OCI-LY7 (cell line): ENCODE data around the gene CLPTM1. TPM values are rescaled to one million over a fixed set of nuclear protein-coding genes. Genes with fewer than 3 reads are reported as not detected.

Experiments used
- BruUV-seq: library from RNA; stranded (reverse); fragments of 400-500 nt; replicated peaks from 2 replicates; lab custom pipeline; 2021; lab: Mats Ljungman, UMichigan
- CTCF ChIA-PET: fragments of 300-600 bp; sonication (Branson Sonifier 250); formaldehyde crosslinking; loops from one replicate; lab custom pipeline; 2022; ENCODE audit warnings: antibody characterized with exemption; ENCODE audit not compliant: unreplicated experiment; lab: Charles Lee
- POLR2A ChIA-PET: fragments of 300-600 bp; sonication (Branson Sonifier 250); formaldehyde crosslinking; loops from one replicate; lab custom pipeline; 2022; ENCODE audit warnings: antibody characterized with exemption; lab: Charles Lee
- DNase-seq: peaks from one replicate; pipeline ENCODE4 v3.0.0-alpha.2; 2015; ENCODE audit warnings: low spot score
- H2AFZ ChIP-seq: fragments of 200-600 bp; sonication (generic), shearing (Covaris generic); 2 replicates; pipeline ENCODE4 v1.6.1; 2014; ENCODE audit warnings: mild to moderate bottlenecking, antibody characterized with exemption, low read length, moderate library complexity
- H3K27ac ChIP-seq: fragments of 200-600 bp; sonication (generic); 2 replicates; pipeline ENCODE4 v1.5.1; 2014; ENCODE audit warnings: mixed run types, low read depth, mild to moderate bottlenecking, moderate library complexity, low read length, inconsistent platforms; ENCODE audit not compliant: poor library complexity, severe bottlenecking
- H3K36me3 ChIP-seq: fragments of 200-600 bp; sonication (generic); 2 replicates; pipeline ENCODE4 v1.6.1; 2014; ENCODE audit warnings: mild to moderate bottlenecking, antibody characterized with exemption, low read length, moderate library complexity, mixed read lengths; ENCODE audit not compliant: insufficient read depth
- H3K4me1 ChIP-seq: fragments of 200-600 bp; sonication (generic); 2 replicates; pipeline ENCODE4 v1.5.1; 2014; ENCODE audit warnings: mild to moderate bottlenecking, low read length; ENCODE audit not compliant: insufficient read depth, poor library complexity, severe bottlenecking
- H3K4me2 ChIP-seq: fragments of 200-600 bp; sonication (generic); 2 replicates; pipeline ENCODE4 v1.6.1; 2014; ENCODE audit warnings: mild to moderate bottlenecking, low read length
- H3K4me3 ChIP-seq: fragments of 200-600 bp; sonication (generic); 2 replicates; pipeline ENCODE4 v1.5.1; 2014; ENCODE audit warnings: mild to moderate bottlenecking, low read depth, low read length; ENCODE audit not compliant: poor library complexity, severe bottlenecking
- H3K79me2 ChIP-seq: fragments of 200-600 bp; sonication (generic); 2 replicates; pipeline ENCODE4 v1.6.1; 2016; ENCODE audit warnings: low read depth, mild to moderate bottlenecking, low read length, moderate library complexity, mixed read lengths; ENCODE audit not compliant: insufficient read depth
- H3K9me2 ChIP-seq: fragments of 200-600 bp; sonication (generic); 2 replicates; pipeline ENCODE4 v1.6.1; 2016; ENCODE audit warnings: mild to moderate bottlenecking, low read length, mixed read lengths; ENCODE audit not compliant: insufficient read depth
- H3K9me3 ChIP-seq: fragments of 200-600 bp; sonication (generic); 2 replicates; pipeline ENCODE4 v1.6.1; 2014; ENCODE audit warnings: mild to moderate bottlenecking, mixed run types, low read length, mixed read lengths
- H4K20me1 ChIP-seq: fragments of 200-600 bp; sonication (generic); 2 replicates; pipeline ENCODE4 v1.6.1; 2014; ENCODE audit warnings: mild to moderate bottlenecking, antibody characterized with exemption, low read length, moderate library complexity, mixed read lengths; ENCODE audit not compliant: insufficient read depth
- EZH2phosphoT487 ChIP-seq: fragments of 200-600 bp; sonication (generic); IDR thresholded peaks from 2 replicates; pipeline ENCODE4 v1.6.1; 2018; ENCODE audit warnings: low read depth, borderline replicate concordance, mild to moderate bottlenecking, mixed run types, antibody characterized with exemption, low read length, moderate library complexity, mixed read lengths
- intact Hi-C: fragments of 100-400 bp; cut with micrococcal nuclease; formaldehyde crosslinking; loops from one replicate; pipeline ENCODE4 v1.10.0; 2022; ENCODE audit not compliant: unreplicated experiment
- total RNA-seq, 2 experiments: library from RNA; depleted of rRNA in 1 of 2; stranded (reverse); fragments of >200 nt in 1 of 2; shearing (Covaris generic) in 1 of 2; gene quantifications; 2 replicates each; pipeline ENCODE4 v1.2.3, GENCODE V29; 2014 to 2022
- TF ChIP-seq, protein P1 (sequence below): fragments of 200-600 bp; sonication (generic); conservative IDR thresholded peaks from 2 replicates; pipeline ENCODE4 v1.5.1; 2014; ENCODE audit warnings: mild to moderate bottlenecking, antibody characterized with exemption, low read length, moderate library complexity, mixed read lengths

CLPTM1 gene
- total RNA-seq, 2 experiments from 2014 or later, result 34.0 to 70.3 TPM

DNA sequence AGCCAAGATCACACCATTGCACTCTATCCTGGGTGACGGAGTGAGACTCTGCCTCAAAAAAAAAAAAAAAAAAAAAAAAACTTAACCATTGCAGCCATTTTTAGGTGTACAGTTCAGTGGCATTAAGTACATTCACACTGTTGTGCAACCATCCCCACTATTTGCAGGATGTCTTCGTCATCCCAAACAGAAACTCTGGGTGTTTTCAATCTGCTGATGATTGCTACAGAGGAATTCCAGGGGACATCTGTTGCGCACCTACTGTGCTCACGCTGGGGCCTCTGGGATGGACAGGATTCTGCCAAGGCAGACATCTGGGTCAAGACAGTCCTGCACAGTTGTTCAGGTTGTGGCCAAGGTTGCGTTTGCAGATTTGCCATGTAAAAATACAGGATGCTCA is 15.5 kb upstream of the CLPTM1 start:
- Histone ChIP-seq H3K4me3 (no peak overlapping the region), H4K20me1 (no peaks in the 10 kb centered on the region), H3K9me3 (no peaks in the 10 kb centered on the region), H3K79me2 (no peaks in the 10 kb centered on the region), H3K27ac (no peak overlapping the region), H3K9me2 (no peaks in the 10 kb centered on the region), H2AFZ (no peak overlapping the region), H3K36me3 (no peaks in the 10 kb centered on the region), H3K4me1 (peaks cover 24% of the 10 kb centered on the region), H3K4me2 (no peak overlapping the region)
- TF ChIP-seq EZH2phosphoT487, result no peak
- TF ChIP-seq, protein P1, sequence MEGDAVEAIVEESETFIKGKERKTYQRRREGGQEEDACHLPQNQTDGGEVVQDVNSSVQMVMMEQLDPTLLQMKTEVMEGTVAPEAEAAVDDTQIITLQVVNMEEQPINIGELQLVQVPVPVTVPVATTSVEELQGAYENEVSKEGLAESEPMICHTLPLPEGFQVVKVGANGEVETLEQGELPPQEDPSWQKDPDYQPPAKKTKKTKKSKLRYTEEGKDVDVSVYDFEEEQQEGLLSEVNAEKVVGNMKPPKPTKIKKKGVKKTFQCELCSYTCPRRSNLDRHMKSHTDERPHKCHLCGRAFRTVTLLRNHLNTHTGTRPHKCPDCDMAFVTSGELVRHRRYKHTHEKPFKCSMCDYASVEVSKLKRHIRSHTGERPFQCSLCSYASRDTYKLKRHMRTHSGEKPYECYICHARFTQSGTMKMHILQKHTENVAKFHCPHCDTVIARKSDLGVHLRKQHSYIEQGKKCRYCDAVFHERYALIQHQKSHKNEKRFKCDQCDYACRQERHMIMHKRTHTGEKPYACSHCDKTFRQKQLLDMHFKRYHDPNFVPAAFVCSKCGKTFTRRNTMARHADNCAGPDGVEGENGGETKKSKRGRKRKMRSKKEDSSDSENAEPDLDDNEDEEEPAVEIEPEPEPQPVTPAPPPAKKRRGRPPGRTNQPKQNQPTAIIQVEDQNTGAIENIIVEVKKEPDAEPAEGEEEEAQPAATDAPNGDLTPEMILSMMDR, result no peak
- no TSS peak for BruUV-seq
- intact Hi-C loops, result no loop called here
- POLR2A ChIA-PET, result no interaction called here
- no peak for DNase-seq
- CTCF ChIA-PET, result no interaction called here

DNA sequence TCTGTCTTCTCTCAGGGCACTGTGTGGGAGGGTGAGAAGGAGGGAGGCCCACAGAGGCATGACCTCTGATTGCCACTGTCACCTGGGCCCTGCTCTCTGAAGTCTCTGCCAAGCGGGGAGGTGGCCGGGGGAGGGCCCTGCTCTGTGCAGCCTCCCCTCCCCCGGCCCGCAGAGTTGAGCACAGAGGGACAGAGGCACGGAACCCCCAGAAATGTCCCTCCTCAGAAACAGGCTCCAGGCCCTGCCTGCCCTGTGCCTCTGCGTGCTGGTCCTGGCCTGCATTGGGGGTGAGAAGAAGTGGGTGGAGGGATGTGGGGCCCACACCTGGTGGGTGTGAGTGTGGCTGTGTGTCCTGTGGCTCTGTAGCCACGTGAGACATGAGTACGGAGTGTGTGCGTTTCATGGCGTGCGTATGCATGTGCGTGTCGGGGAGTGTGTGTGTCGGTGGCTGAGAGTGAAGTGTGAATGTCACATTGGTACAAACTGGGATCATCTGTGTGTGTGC is 13.1 kb upstream of the CLPTM1 start, which contains the start of gene APOC4:
Gene APOC4, plus strand, starts transcription at position 171 of the 505 bp plus-strand sequence. Its CDS starts 41 bp downstream, at position 212.
- no peak within 1 kb of the TSS for H3K27ac ChIP-seq
- H3K4me1 ChIP-seq, result peaks cover 24% of the 10 kb centered on the region
- no peaks in the 10 kb centered on the region for H3K79me2 ChIP-seq
- CTCF ChIA-PET, result no interaction called here
- no peak within 1 kb of the TSS for H2AFZ ChIP-seq
- H4K20me1 ChIP-seq, result no peaks in the 10 kb centered on the region
- BruUV-seq, result no TSS peak
- TF ChIP-seq EZH2phosphoT487, result no peak
- TF ChIP-seq, protein P1, result no peak
- H3K36me3 ChIP-seq, result no peaks in the 10 kb centered on the region
- no peak within 1 kb of the TSS for H3K4me3 ChIP-seq
- intact Hi-C loops, result no loop called here
- no peaks in the 10 kb centered on the region for H3K9me2 ChIP-seq
- no peak within 1 kb of the TSS for H3K4me2 ChIP-seq
- DNase-seq, result no peak
- no peaks in the 10 kb centered on the region for H3K9me3 ChIP-seq
- POLR2A ChIA-PET, result no interaction called here

DNA sequence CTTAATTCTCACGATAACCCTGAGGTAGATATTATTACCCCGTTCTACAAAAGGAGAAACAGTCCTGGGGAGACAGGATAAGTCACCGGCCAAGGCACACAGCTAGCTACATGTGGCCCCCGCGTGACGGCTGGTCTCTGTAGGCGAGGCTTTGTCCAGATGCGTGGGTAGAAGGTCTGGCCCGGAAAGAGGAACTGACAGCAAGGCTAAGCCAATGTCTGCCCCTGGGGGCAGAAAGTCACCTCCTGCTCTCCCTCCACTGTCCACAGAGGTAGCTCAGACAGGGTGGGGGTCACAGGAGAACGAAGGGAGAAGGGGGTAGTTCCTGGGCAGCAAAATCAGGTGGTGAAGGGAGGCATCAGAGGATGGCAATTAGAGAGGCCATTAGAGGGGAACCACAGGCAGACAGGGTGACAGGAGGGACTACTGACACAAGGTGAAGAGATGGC is 11.4 kb upstream of the CLPTM1 start:
- no TSS peak for BruUV-seq
- H3K27ac ChIP-seq, result no peak overlapping the region
- H3K79me2 ChIP-seq, result no peaks in the 10 kb centered on the region
- ChIA-PET POLR2A (no interaction called here), CTCF (no interaction called here)
- no peak for TF ChIP-seq EZH2phosphoT487
- TF ChIP-seq, protein P1, result peak; percentile 32; the same call in 1 of the 2 replicates
- DNase-seq, result peak; percentile 75
- H4K20me1 ChIP-seq, result no peaks in the 10 kb centered on the region
- peaks cover 31% of the 10 kb centered on the region for H3K4me1 ChIP-seq
- H3K9me2 ChIP-seq, result no peaks in the 10 kb centered on the region
- H3K9me3 ChIP-seq, result no peaks in the 10 kb centered on the region
- intact Hi-C loops, result no loop called here
- no peak overlapping the region for H3K4me3 ChIP-seq
- H3K4me2 ChIP-seq, result peak overlapping the region; percentile 44; the same call in 1 of the 2 replicates
- H2AFZ ChIP-seq, result peak overlapping the region; percentile 75
- H3K36me3 ChIP-seq, result no peaks in the 10 kb centered on the region
